Measurements from ENCODE around the gene CELSR1.
"Not testable (repeated sequence)": the region's sequence is repeated elsewhere in the genome, so short reads cannot be mapped to it uniquely, and the experiment has no call there.

The CELSR1 gene

DNA sequence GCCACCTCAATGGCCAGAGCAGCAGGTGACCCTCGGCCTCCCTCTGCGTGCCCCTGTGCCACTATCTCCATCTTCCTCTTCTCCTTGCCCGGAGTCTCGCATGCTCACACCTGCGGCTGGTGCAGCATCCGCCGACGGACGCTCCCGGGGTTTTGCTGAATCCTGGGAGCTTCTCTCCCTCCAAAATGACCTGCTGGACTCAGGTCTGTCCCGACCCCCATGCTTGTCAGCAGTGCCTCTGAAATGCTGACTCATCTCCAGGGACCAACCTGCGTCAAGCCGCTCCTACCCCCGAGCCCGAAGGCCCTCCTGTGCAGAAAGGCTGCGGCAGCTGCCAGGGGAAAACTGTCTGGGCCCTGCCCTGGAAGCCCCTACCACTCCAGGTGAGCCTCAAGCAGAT lies 58.4 kb downstream of the CELSR1 start:
- DNase-seq (ENCODE audit: low read depth): no peak

DNA sequence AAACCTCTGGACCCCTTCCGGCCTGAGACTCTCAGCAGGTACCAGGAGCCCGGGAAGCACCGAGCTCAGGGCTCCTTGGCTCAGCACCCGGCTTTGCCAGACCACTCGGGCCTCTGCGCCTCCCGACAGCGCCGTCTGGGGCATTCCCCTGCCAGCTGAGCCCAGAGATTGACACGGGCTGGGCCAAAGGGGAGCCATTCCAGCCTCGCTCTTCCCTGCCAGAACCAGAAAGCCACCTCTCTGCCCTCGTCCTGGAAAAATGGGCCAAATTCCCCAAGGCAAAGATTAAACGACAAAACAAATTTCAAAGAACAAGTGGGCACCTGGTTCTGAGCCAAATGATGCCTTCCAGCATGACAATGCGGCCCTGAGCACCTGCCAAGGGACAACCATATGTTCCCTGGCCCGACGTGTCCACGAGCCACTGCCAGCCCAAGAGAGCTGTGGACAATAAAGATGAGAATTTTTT lies 59.3 kb downstream of the CELSR1 start:
- no peak for DNase-seq (ENCODE audit: low read depth)

GRCh38 chr22:46476547-46476941 lies 60.9 kb downstream of the CELSR1 start:
- DNase-seq (ENCODE audit: low read depth): no peak

GRCh38 chr22:46473896-46474557 lies 63.4 kb downstream of the CELSR1 start:
- no peak for DNase-seq (ENCODE audit: low read depth)

DNA sequence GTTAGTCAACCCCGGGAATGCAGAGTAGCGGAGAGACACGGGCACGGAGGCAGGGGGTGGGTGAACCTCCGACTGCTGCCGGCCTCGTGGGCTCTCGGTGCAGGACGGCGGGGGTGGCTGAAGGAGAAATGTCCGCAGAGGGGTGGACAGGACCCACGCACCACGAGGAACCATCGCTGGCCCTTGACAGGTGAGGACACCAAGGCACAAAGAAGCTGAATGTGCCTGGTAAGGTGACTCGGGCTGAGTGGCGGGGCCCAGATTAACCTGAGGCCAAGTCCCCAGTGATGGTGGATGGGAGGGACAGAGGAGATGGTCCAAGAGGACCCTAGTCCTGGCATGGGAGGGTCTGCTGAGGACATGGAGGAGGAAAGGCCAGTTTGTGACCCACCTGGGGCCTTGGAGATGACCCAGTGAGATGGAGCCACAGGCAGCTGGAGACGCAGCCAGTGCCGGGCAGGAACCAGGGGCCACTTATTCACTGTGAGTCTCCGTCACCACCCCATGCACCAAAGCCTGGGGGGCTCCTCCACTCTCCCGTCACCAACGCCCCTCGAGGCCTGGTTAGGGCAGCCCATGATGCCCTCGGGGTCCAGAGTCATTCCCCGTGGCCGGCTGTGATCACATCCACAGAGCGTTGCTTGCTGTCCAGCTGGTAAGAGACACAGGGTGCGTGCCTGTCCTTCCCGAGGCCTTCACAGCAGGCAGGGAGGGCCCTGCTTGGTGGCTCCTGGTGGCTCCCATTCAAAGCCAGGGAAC lies 64.2 kb downstream of the CELSR1 start:
- DNase-seq (ENCODE audit: low read depth): no peak

DNA sequence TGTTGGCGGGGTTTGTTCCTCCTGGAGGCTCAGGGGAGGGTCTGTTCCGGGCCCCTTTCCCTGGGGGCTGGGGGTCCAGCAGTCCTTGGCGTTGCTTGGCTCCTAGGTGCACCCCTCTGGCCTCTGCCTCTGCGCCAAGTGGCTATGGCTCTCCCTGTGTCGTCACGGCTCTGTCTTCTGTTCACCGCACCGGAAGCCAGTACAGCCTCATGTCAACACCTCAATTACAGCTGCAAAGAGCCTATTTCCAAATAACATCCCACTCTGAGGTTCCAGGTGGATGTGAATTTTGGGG lies 64.8 kb downstream of the CELSR1 start:
- no peak for DNase-seq (ENCODE audit: low read depth)

DNA sequence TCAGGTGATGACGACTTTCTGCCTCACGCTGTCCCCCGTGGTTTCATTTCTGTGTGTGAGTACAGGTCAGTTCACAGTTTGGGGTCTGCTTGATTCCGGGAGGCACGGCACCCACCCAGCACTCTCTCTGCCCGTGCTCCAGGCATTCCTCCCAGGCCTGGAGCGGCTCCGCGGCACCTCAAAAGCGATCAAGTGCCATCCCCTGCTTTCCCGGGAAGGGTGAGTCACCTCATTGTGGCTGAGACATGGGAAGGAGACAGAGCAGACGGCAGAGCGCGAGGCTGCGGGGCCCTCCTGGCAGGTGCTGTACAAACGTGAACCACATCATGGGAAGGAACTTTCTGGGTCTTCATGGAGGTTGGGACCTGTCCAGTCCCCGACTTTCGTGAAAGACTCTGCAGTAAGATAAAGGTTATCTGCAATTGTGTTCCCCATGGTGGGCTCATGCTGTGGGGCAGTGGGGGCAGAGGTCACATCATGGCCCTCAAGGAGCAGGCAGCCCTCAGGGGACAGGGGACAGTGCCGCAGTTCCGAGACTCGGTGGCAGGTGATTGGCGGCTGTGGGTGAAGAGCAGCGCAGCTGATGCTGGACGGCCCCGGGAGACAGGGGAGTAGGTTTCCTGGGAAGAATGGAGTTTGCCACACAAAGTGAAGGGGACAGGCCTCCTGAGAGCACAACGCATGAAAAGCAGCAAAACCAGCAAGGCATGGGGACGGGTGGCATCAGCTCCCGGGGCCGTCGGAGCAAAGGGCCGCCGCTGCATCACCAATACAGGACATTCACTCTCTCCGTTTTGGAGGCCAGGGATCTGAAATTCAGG lies 65.3 kb downstream of the CELSR1 start:
- DNase-seq (ENCODE audit: low read depth): no peak

- not testable (repeated sequence) for DNase-seq (ENCODE audit: low read depth)
Observed at GRCh38 chr22:46471330-46471729, 66.1 kb downstream of the CELSR1 start.

- DNase-seq (ENCODE audit: low read depth): no peak
Observed at GRCh38 chr22:46469711-46470110, 67.7 kb downstream of the CELSR1 start.

- no peak for DNase-seq (ENCODE audit: low read depth)
Observed at GRCh38 chr22:46467006-46467405, 70.4 kb downstream of the CELSR1 start.

GRCh38 chr22:46466255-46466676 lies 71.2 kb downstream of the CELSR1 start:
- no peak for DNase-seq (ENCODE audit: low read depth)

DNA sequence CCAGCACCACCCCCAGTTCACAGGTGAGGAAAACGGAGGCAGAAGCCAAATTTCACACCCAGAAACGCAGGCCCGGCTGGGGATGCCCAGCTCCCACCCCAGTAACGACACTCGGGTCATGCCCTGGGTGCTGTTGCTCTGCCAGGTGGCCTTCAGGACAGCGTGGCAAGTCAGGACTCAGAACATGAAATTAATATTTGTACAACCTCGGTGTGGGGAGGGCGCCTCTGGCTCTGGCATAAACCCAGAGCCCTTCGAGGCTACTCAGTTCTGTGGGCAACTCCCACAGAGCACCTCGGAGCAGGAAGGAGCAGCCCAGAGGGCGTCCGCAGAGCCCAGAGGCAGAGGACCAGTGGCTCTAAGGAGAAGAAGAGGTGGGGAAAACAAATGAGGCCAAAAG lies 71.6 kb downstream of the CELSR1 start:
- no peak for DNase-seq (ENCODE audit: low read depth)

- no peak for DNase-seq (ENCODE audit: low read depth)
Observed at GRCh38 chr22:46465345-46465720, 72.1 kb downstream of the CELSR1 start.

- no peak for DNase-seq (ENCODE audit: low read depth)
Observed at GRCh38 chr22:46464701-46465344, 72.6 kb downstream of the CELSR1 start.

- DNase-seq (ENCODE audit: low read depth): no peak
Observed at GRCh38 chr22:46464296-46464695, 73.1 kb downstream of the CELSR1 start.

DNA sequence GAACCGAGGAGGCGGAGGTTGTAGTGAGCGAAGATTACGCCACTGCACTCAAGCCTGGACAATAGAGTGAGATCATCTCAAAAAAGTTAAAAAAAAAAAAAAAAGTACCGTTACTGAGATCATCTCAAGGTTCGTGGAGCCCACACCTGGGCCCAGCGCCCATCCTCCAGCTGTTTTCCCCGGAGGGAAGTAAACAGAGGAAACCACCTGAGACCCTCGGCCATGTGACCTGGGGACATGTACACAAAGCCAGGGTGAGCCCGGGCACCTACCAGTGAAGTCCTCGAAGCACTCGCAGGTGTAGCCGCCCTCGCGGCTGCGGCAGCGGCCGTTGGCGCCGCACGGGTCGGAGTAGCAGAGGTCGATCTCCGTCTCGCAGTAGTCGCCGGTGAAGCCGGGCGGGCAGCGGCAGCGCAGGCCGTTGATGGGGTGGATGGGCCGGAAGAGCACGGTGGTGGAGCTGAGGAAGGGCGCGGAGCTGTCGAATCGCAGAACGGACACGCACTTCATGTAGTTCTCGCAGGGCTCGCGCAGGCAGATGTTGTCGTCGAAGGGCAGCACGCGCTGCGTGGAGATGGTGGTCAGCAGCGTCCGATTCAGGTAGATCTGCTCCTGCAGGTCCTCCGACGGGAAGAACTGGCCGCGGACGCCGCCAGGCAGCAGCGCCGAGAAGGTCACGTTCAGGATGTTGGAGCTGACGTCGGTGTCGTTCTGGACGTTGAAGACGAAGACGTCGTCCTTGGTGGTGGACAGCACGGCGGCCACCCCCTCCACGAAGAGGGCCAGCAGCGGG lies 73.8 kb downstream of the CELSR1 start:
- DNase-seq (ENCODE audit: low read depth): no peak

DNA sequence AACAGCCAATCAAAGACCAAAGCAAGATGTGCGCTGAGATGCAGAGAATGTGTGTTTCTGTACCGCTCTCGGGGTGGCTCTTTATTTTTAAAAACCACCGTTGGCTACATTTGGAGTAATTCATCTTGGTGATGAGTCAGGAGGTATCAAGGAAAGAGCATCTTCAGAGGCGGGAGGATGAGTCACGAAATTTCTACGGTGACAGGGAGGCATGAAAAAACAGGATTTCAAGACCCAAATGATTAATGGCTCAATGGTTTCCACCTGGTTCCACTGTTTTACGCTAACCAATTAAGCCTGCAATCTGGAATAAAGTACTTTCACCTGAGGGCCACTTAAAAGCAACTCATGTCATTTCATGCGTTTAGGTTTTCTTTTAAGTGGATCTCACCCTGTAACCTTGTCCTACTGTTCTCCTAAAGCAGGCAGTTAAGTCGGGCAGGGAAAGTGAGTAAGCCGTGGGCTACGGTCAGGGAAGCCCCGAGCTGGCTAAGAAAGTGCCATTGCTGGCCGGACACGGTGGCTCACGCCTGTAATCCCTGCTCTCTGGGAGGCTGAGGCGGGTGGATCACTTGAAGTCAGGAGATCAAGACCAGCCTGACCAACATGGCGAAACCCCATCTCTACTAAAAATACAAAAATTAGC lies 74.6 kb downstream of the CELSR1 start:
- DNase-seq (ENCODE audit: low read depth): no peak

DNA sequence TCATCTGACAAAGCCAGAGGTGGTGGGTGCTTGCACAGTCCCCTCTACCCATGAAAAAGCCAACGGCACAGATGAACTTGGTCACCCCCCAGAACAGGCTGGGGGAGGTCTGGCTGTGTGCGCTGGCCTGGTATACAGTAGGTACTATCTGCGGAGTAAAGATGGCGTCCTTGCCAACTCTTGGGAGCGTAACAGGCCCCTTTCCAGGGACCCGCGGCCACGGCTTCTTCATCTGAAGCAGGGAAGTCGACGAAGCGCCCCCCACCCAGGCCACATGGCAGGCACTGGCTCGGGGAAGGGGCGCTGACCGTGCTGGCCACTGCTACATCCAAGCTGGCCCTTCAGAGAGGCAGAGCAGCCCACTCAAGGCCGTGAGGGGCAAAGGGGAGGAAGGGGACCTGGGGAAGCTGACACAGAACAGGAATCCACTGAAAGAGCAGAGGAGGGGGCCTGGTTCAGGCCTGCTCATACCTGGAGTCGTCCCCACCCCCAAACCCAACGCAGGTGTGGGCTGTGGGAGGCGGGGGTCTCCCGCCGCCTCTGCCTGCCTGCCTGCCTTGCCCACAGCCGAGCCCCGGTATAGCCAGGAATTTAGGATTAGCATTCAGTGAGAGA lies 75.7 kb downstream of the CELSR1 start:
- DNase-seq (ENCODE audit: low read depth): no peak

DNA sequence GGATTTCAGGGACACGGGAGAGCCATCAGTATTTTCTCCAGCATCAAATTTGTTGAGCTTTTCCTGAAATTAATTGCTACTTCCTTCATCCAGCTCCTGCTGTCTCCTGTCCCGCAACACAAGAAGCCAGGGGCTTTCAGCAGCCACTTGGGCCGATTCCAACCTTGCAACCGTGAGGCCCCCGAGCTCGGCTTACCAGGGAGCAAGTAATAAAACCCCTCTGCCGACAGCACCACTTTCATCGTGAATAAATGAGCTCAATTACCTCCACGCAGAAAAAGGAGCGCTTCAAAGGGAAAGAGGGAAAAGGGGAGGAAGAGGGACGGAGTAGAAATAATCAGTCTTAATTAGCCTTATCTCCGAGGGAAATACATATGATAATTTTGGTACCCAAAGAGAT lies 76.6 kb downstream of the CELSR1 start:
- no peak for DNase-seq (ENCODE audit: low read depth)

GRCh38 chr22:46459347-46460065 lies 77.9 kb downstream of the CELSR1 start:
- DNase-seq (ENCODE audit: low read depth): no peak
